Esophagus squamous epithelium (tissue), 4 donors: ENCODE data around the gene LAPTM4A.

ENCODE experiments used
- CTCF ChIP-seq, 6 experiments: fragments of 450-650 bp in 4 of 6; fragments of 200-600 bp in 2 of 6; sonication (generic) in 2 of 6; IDR thresholded peaks; one replicate each; pipeline ENCODE4 v1.5.1; 2016 to 2019; ENCODE audit warnings: antibody characterized with exemption in 6 of 6, mild to moderate bottlenecking in 4 of 6, moderate library complexity in 4 of 6
- POLR2A ChIP-seq, 4 donors: fragments of 450-650 bp; IDR thresholded peaks; one replicate each; pipeline ENCODE4 v1.6.1; 2017; ENCODE audit warnings: antibody characterized with exemption in 4 of 4, mild to moderate bottlenecking in 4 of 4, moderate library complexity in 3 of 4

- no peak for TF ChIP-seq CTCF (IDR thresholded peaks at IDR 0.05)
- no peak for TF ChIP-seq POLR2A (IDR thresholded peaks at IDR 0.05)
These were observed 62.1 kb downstream of the LAPTM4A start for GRCh38 chr2:19989342-19989666.
